ENCODE results near the gene USP2.

USP2 gene

DNA sequence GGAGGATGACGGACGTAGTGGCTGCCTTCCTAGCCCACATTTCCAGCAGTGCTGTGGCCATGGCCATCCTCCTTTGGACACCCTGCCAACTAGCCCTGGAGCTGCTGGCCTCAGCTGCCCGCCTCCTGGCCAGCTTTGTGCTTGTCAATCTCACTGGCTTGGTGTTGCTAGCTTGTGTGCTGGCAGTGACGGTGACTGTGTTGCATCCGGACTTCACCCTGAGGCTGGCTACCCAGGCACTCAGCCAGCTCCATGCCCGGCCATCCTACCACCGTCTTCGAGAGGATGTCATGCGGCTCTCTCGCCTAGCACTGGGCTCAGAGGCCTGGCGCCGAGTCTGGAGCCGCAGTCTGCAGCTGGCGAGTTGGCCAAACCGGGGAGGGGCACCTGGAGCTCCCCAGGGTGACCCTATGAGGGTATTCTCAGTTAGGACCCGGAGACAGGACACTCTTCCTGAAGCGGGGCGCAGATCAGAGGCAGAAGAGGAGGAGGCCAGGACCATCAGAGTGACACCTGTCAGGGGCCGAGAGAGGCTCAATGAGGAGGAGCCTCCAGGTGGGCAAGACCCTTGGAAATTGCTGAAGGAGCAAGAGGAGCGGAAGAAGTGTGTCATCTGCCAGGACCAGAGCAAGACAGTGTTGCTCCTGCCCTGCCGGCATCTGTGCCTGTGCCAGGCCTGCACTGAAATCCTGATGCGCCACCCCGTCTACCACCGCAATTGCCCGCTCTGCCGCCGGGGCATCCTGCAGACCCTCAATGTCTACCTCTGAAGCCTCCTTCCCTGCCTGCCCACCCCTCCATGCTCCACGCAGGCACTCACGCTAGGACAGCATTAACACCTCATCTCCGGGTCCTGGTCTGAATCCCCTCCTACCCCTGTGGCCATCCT, 45.6 kb downstream of the USP2 start:
- H4K20me1 ChIP-seq, result peaks cover 0 to 28% (median 19%) of the 10 kb centered on the region in 11 experiments; a peak in 19 of 22 replicates
- peak overlapping the region in 7 of 11 experiments; percentile 33 to 96 (median 90); a peak in 10 of 22 replicates for H3K27ac ChIP-seq
- peaks cover 58 to 80% (median 76%) of the 10 kb centered on the region in 10 experiments for H3K4me1 ChIP-seq
- H3K36me3 ChIP-seq, result peaks cover 0 to 18% (median 0%) of the 10 kb centered on the region in 11 experiments; a peak in 4 of 22 replicates
- H3K4me3 ChIP-seq, result peak overlapping the region in 9 of 10 experiments; percentile 81 to 94 (median 85); a peak in 17 of 20 replicates
- peak overlapping the region in 9 of 11 experiments; percentile 88 to 96 (median 90); a peak in 16 of 22 replicates for H3K9ac ChIP-seq
- peaks cover 26 to 27% (median 26%) of the 10 kb centered on the region in 11 experiments for H3K27me3 ChIP-seq
- TF ChIP-seq Cebpa-rat (IDR thresholded peaks at IDR 0.05), result no peak
- peak overlapping the region; percentile 90 to 98 (median 94) for H3K4me2 ChIP-seq
- no peaks in the 10 kb centered on the region for H3K9me3 ChIP-seq (replicated peaks in 1 of 11)

- peaks cover 0 to 18% (median 0%) of the 10 kb centered on the region in 11 experiments; a peak in 4 of 22 replicates for H3K36me3 ChIP-seq
- H3K27me3 ChIP-seq, result peaks cover 18 to 19% (median 19%) of the 10 kb centered on the region in 11 experiments
- peak overlapping the region; percentile 90 to 98 (median 94) for H3K4me2 ChIP-seq
- no peak for TF ChIP-seq Cebpa-rat (IDR thresholded peaks at IDR 0.05)
- H3K9ac ChIP-seq, result peak overlapping the region; percentile 88 to 96 (median 90)
- H3K4me3 ChIP-seq, result peak overlapping the region; percentile 81 to 94 (median 86)
- peaks cover 0 to 26% (median 19%) of the 10 kb centered on the region in 11 experiments; a peak in 19 of 22 replicates for H4K20me1 ChIP-seq
- H3K9me3 ChIP-seq (replicated peaks in 1 of 11), result no peaks in the 10 kb centered on the region
- peak overlapping the region; percentile 71 to 96 (median 89); a peak in 20 of 22 replicates for H3K27ac ChIP-seq
- peaks cover 50 to 75% (median 72%) of the 10 kb centered on the region in 10 experiments for H3K4me1 ChIP-seq
These were observed 46.3 kb downstream of the USP2 start for GRCh38 chr11:119335091-119335654.

- no peak for TF ChIP-seq Cebpa-rat (IDR thresholded peaks at IDR 0.05)
- Histone ChIP-seq H3K27ac (peak within 1 kb of the TSS; percentile 71 to 96 (median 89)), H3K9ac (peak within 1 kb of the TSS; percentile 88 to 96 (median 90)), H3K27me3 (peaks cover 10 to 11% (median 10%) of the 10 kb centered on the region in 11 experiments), H4K20me1 (peaks cover 0 to 20% (median 15%) of the 10 kb centered on the region in 11 experiments; a peak in 19 of 22 replicates), H3K4me2 (peak within 1 kb of the TSS; percentile 90 to 98 (median 94)), H3K9me3 (replicated peaks in 1 of 11) (no peaks in the 10 kb centered on the region), H3K4me1 (peaks cover 42 to 70% (median 64%) of the 10 kb centered on the region in 10 experiments), H3K4me3 (peak within 1 kb of the TSS; percentile 81 to 94 (median 86)), H3K36me3 (peaks cover 0 to 18% (median 0%) of the 10 kb centered on the region in 11 experiments; a peak in 4 of 22 replicates)
These were observed 47.1 kb downstream of the USP2 start, which contains the start of gene RNF26 for GRCh38 chr11:119334174-119334930. Gene RNF26, plus strand, starts transcription at chr11:119334527. Its CDS starts 596 bp downstream, at chr11:119335123.

DNA sequence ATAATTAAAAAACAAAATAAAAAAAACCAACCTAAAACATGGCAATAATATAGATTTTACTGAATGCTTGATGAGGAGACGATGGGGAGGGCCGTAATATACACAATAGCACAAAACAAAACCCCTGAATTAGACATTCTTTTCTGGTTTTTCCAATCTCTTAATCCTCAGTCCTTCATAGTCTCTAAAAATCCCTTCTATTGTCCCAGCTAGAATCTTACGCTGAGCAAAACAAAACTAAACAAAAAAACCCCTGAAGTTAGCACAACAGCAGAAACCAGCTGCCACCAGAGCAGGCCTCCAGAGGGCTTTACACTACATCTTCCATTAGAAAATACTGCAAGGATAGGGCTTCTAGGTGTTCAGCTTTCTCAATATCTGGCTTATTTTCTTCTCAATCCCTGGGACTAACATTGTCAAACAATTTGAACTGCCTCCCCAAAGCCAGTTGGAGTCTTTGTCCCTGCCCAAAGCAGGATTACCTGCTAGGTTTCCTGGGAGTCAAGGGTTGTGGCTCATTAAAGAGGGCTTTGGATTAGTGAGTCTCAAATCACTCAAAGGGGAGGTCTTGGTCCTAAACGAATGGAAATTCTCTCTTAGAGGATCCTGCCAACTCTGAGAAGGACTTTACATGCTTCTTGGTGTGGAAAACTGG, 49.3 kb downstream of the USP2 start:
- no peaks in the 10 kb centered on the region for H3K9me3 ChIP-seq (replicated peaks in 1 of 11)
- no peak overlapping the region for H3K9ac ChIP-seq
- peaks cover 0 to 8% (median under 1%) of the 10 kb centered on the region in 11 experiments; a peak in 5 of 22 replicates for H4K20me1 ChIP-seq
- peaks cover 30 to 48% (median 43%) of the 10 kb centered on the region in 10 experiments for H3K4me1 ChIP-seq
- TF ChIP-seq Cebpa-rat (IDR thresholded peaks at IDR 0.05), result no peak
- no peaks in the 10 kb centered on the region for H3K27me3 ChIP-seq
- H3K4me3 ChIP-seq, result no peak overlapping the region
- peak overlapping the region in 4 of 11 experiments; percentile 2 to 65 (median 14); a peak in 4 of 22 replicates for H3K4me2 ChIP-seq
- H3K36me3 ChIP-seq, result peaks cover 0 to 17% (median 0%) of the 10 kb centered on the region in 11 experiments; a peak in 4 of 22 replicates
- H3K27ac ChIP-seq, result no peak overlapping the region

- Histone ChIP-seq H3K4me3 (no peak overlapping the region), H3K9ac (no peak overlapping the region), H3K27ac (no peak overlapping the region), H3K4me1 (peaks cover 10 to 28% (median 25%) of the 10 kb centered on the region in 10 experiments), H3K27me3 (no peaks in the 10 kb centered on the region), H3K36me3 (no peaks in the 10 kb centered on the region), H4K20me1 (no peaks in the 10 kb centered on the region), H3K4me2 (peak overlapping the region in 5 of 11 experiments; percentile 5 to 26 (median 18); a peak in 3 of 22 replicates), H3K9me3 (replicated peaks in 1 of 11) (no peaks in the 10 kb centered on the region)
- TF ChIP-seq Cebpa-rat (IDR thresholded peaks at IDR 0.05), result no peak
These were observed 51.3 kb downstream of the USP2 start for GRCh38 chr11:119330237-119330636.

DNA sequence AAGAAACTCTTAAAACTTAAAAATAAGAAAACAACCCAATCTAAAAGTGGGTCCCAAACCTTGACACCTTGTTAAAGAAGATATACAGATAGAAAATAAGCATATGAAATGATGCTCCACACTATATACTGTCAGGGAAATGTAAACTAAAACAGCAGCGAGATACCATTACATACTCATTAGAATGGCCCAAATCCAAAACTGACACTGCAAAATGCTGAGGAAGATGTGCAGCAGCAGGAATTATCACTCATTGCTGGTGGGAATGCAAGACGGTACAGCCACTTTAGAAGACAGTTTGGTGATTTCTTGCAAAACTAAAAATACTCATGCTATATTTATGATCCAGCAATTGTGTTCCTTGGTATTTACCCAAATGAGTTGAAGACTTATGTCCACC, 52.2 kb downstream of the USP2 start:
- no peak overlapping the region for H3K27ac ChIP-seq
- no peaks in the 10 kb centered on the region for H4K20me1 ChIP-seq
- H3K4me3 ChIP-seq, result no peak overlapping the region
- TF ChIP-seq Cebpa-rat (IDR thresholded peaks at IDR 0.05), result no peak
- H3K27me3 ChIP-seq, result no peaks in the 10 kb centered on the region
- H3K36me3 ChIP-seq, result no peaks in the 10 kb centered on the region
- peaks cover 5 to 29% (median 23%) of the 10 kb centered on the region in 10 experiments; a peak in 19 of 20 replicates for H3K4me1 ChIP-seq
- H3K9me3 ChIP-seq (replicated peaks in 1 of 11), result no peaks in the 10 kb centered on the region
- no peak overlapping the region for H3K4me2 ChIP-seq
- H3K9ac ChIP-seq, result no peak overlapping the region

- no peaks in the 10 kb centered on the region for H3K9me3 ChIP-seq (replicated peaks in 1 of 11)
- H3K27ac ChIP-seq, result peak overlapping the region in 4 of 11 experiments; percentile 39 to 64 (median 46); a peak in 8 of 22 replicates
- H3K9ac ChIP-seq, result peak overlapping the region in 5 of 11 experiments; percentile 13 to 62 (median 42); a peak in 8 of 22 replicates
- H3K4me2 ChIP-seq, result peak overlapping the region in 9 of 11 experiments; percentile 20 to 100 (median 99); a peak in 18 of 22 replicates
- H4K20me1 ChIP-seq, result no peaks in the 10 kb centered on the region
- TF ChIP-seq Cebpa-rat (IDR thresholded peaks at IDR 0.05), result peak in 2 of 11 experiments; percentile 17 to 79; a peak in 2 of 22 replicates
- H3K27me3 ChIP-seq, result no peaks in the 10 kb centered on the region
- peak overlapping the region in 1 of 10 experiments; percentile 6; a peak in 1 of 20 replicates for H3K4me3 ChIP-seq
- H3K4me1 ChIP-seq, result peaks cover 34 to 63% (median 57%) of the 10 kb centered on the region in 10 experiments
- no peaks in the 10 kb centered on the region for H3K36me3 ChIP-seq
These were observed 57.3 kb downstream of the USP2 start for GRCh38 chr11:119324189-119324588.
